Activated CD4-positive, alpha-beta T cell treated with anti-CD3 and anti-CD28 coated beads, Interleukin-2, amount 10 ng/mL, durations not matched to agents 24 days and 14 days (primary cell): ENCODE data around the gene NOD1. TPM values are rescaled to one million over a fixed set of nuclear protein-coding genes. Genes with fewer than 3 reads are reported as not detected.

Experiments used
- DNase-seq: peaks from one replicate; pipeline ENCODE4 v3.0.0; 2022
- H3K27ac Mint-ChIP-seq: one replicate; pipeline ENCODE4 v1.8.0; 2022; ENCODE audit warnings: mild to moderate bottlenecking, mixed read lengths
- H3K27me3 Mint-ChIP-seq: one replicate; pipeline ENCODE4 v1.8.0; 2022; ENCODE audit warnings: mixed read lengths
- H3K36me3 Mint-ChIP-seq: one replicate; pipeline ENCODE4 v1.8.0; 2022; ENCODE audit warnings: low read depth, mild to moderate bottlenecking, mixed read lengths
- H3K4me1 Mint-ChIP-seq: one replicate; pipeline ENCODE4 v1.8.0; 2021; ENCODE audit warnings: mixed read lengths
- H3K4me3 Mint-ChIP-seq: one replicate; pipeline ENCODE4 v1.8.0; 2022; ENCODE audit warnings: mild to moderate bottlenecking, moderate library complexity, mixed read lengths
- H3K9me3 Mint-ChIP-seq: one replicate; pipeline ENCODE4 v1.8.0; 2021; ENCODE audit warnings: mixed read lengths
- intact Hi-C: fragments of 100-400 bp; cut with micrococcal nuclease; formaldehyde crosslinking; loops from one replicate; pipeline ENCODE4 v1.15.1; 2023
- total RNA-seq: library from RNA; stranded (reverse); gene quantifications from 2 replicates; pipeline ENCODE4 v1.2.3, GENCODE V29; 2022

Gene NOD1
- total RNA-seq, 1 donor from 2014 or later, result 12.9 TPM

- intact Hi-C loops, result no loop called here
- no peaks in the 10 kb centered on the region for H3K27me3 Mint-ChIP-seq
- H3K4me1 Mint-ChIP-seq, result peaks cover 3% of the 10 kb centered on the region
- no peak for DNase-seq
- no peaks in the 10 kb centered on the region for H3K9me3 Mint-ChIP-seq
- no peak overlapping the region for H3K27ac Mint-ChIP-seq
- H3K36me3 Mint-ChIP-seq, result peaks cover 50% of the 10 kb centered on the region
- H3K4me3 Mint-ChIP-seq, result no peak overlapping the region
Observed at GRCh38 chr7:30434140-30434799, 44.3 kb downstream of the NOD1 start.

- Mint-ChIP-seq H3K9me3 (no peaks in the 10 kb centered on the region), H3K27me3 (no peaks in the 10 kb centered on the region), H3K36me3 (peaks cover 51% of the 10 kb centered on the region), H3K4me1 (peaks cover 3% of the 10 kb centered on the region), H3K27ac (no peak overlapping the region), H3K4me3 (no peak overlapping the region)
- intact Hi-C loops, result no loop called here
- no peak for DNase-seq
Observed at GRCh38 chr7:30433506-30433905, 45.1 kb downstream of the NOD1 start.

- Mint-ChIP-seq H3K27ac (no peak overlapping the region), H3K4me3 (no peak overlapping the region), H3K4me1 (peaks cover 3% of the 10 kb centered on the region), H3K9me3 (no peaks in the 10 kb centered on the region), H3K36me3 (peaks cover 48% of the 10 kb centered on the region), H3K27me3 (no peaks in the 10 kb centered on the region)
- intact Hi-C loops, result no loop called here
- DNase-seq, result no peak
Observed at GRCh38 chr7:30433082-30433481, 45.5 kb downstream of the NOD1 start.

GRCh38 chr7:30430777-30431176, 47.8 kb downstream of the NOD1 start:
- Mint-ChIP-seq H3K27me3 (no peaks in the 10 kb centered on the region), H3K4me3 (no peak overlapping the region), H3K9me3 (no peaks in the 10 kb centered on the region), H3K27ac (no peak overlapping the region), H3K36me3 (peaks cover 48% of the 10 kb centered on the region), H3K4me1 (peaks cover 3% of the 10 kb centered on the region)
- intact Hi-C loops, result no loop called here
- DNase-seq, result no peak

GRCh38 chr7:30430276-30430675, 48.3 kb downstream of the NOD1 start:
- Mint-ChIP-seq H3K9me3 (no peaks in the 10 kb centered on the region), H3K27me3 (no peaks in the 10 kb centered on the region), H3K4me3 (no peak overlapping the region), H3K36me3 (peaks cover 49% of the 10 kb centered on the region), H3K27ac (no peak overlapping the region), H3K4me1 (peaks cover 3% of the 10 kb centered on the region)
- intact Hi-C loops, result no loop called here
- DNase-seq, result no peak

- Mint-ChIP-seq H3K36me3 (peaks cover 50% of the 10 kb centered on the region), H3K4me3 (no peak overlapping the region), H3K27ac (no peak overlapping the region), H3K27me3 (no peaks in the 10 kb centered on the region), H3K9me3 (no peaks in the 10 kb centered on the region), H3K4me1 (peaks cover 3% of the 10 kb centered on the region)
- DNase-seq, result no peak
- intact Hi-C loops, result no loop called here
Observed at GRCh38 chr7:30429156-30429530, 49.4 kb downstream of the NOD1 start.

- no peaks in the 10 kb centered on the region for H3K9me3 Mint-ChIP-seq
- no peak overlapping the region for H3K27ac Mint-ChIP-seq
- peaks cover 46% of the 10 kb centered on the region for H3K36me3 Mint-ChIP-seq
- H3K27me3 Mint-ChIP-seq, result no peaks in the 10 kb centered on the region
- H3K4me3 Mint-ChIP-seq, result no peak overlapping the region
- DNase-seq, result no peak
- intact Hi-C loops, result no loop called here
- H3K4me1 Mint-ChIP-seq, result peaks cover 3% of the 10 kb centered on the region
Observed at GRCh38 chr7:30428246-30429155, 50.1 kb downstream of the NOD1 start.

GRCh38 chr7:30427296-30428070, 51.1 kb downstream of the NOD1 start:
- Mint-ChIP-seq H3K36me3 (peaks cover 43% of the 10 kb centered on the region), H3K27me3 (no peaks in the 10 kb centered on the region), H3K27ac (no peak overlapping the region), H3K4me3 (no peak overlapping the region), H3K4me1 (peaks cover 3% of the 10 kb centered on the region), H3K9me3 (no peaks in the 10 kb centered on the region)
- intact Hi-C loops, result no loop called here
- no peak for DNase-seq

- Mint-ChIP-seq H3K4me3 (no peak overlapping the region), H3K4me1 (no peaks in the 10 kb centered on the region), H3K9me3 (peaks cover 6% of the 10 kb centered on the region), H3K36me3 (peaks cover 35% of the 10 kb centered on the region), H3K27me3 (no peaks in the 10 kb centered on the region), H3K27ac (no peak overlapping the region)
- DNase-seq, result no peak
- intact Hi-C loops, result no loop called here
Observed at GRCh38 chr7:30424506-30424905, 54.1 kb downstream of the NOD1 start.

- H3K4me1 Mint-ChIP-seq, result no peaks in the 10 kb centered on the region
- DNase-seq, result no peak
- H3K27me3 Mint-ChIP-seq, result no peaks in the 10 kb centered on the region
- H3K9me3 Mint-ChIP-seq, result peaks cover 6% of the 10 kb centered on the region
- intact Hi-C loops, result no loop called here
- peaks cover 31% of the 10 kb centered on the region for H3K36me3 Mint-ChIP-seq
- no peak overlapping the region for H3K27ac Mint-ChIP-seq
- no peak overlapping the region for H3K4me3 Mint-ChIP-seq
Observed at GRCh38 chr7:30423788-30424505, 54.6 kb downstream of the NOD1 start.

- Mint-ChIP-seq H3K27me3 (no peaks in the 10 kb centered on the region), H3K4me1 (no peaks in the 10 kb centered on the region), H3K27ac (no peak overlapping the region), H3K4me3 (no peak overlapping the region), H3K36me3 (peaks cover 27% of the 10 kb centered on the region), H3K9me3 (peaks cover 6% of the 10 kb centered on the region)
- no peak for DNase-seq
- intact Hi-C loops, result no loop called here
Observed at GRCh38 chr7:30422922-30423321, 55.7 kb downstream of the NOD1 start.

- intact Hi-C loops, result no loop called here
- Mint-ChIP-seq H3K36me3 (peaks cover 21% of the 10 kb centered on the region), H3K27ac (no peak overlapping the region), H3K4me3 (no peak overlapping the region), H3K27me3 (no peaks in the 10 kb centered on the region), H3K9me3 (peaks cover 6% of the 10 kb centered on the region), H3K4me1 (no peaks in the 10 kb centered on the region)
- DNase-seq, result peak; percentile 22
Observed at GRCh38 chr7:30421647-30422196, 56.9 kb downstream of the NOD1 start.

- Mint-ChIP-seq H3K4me3 (no peak overlapping the region), H3K36me3 (peaks cover 11% of the 10 kb centered on the region), H3K27ac (no peak overlapping the region), H3K9me3 (peaks cover 6% of the 10 kb centered on the region), H3K4me1 (no peaks in the 10 kb centered on the region), H3K27me3 (no peaks in the 10 kb centered on the region)
- intact Hi-C loops, result no loop called here
- DNase-seq, result peak; percentile 4
Observed at GRCh38 chr7:30420662-30421061, 57.9 kb downstream of the NOD1 start.
